Transverse colon (tissue), 3 donors: Measurements from ENCODE around the gene IER5.

Experiments
- CTCF ChIP-seq, 5 experiments: fragments of 200-600 bp in 3 of 5; fragments of 450-650 bp in 2 of 5; sonication (generic) in 3 of 5; IDR thresholded peaks; 1 replicate in 2 of 5; 2 replicates in 3 of 5; pipeline ENCODE4 v1.5.1; 2016 to 2017; ENCODE audit warnings: antibody characterized with exemption in 5 of 5, inconsistent platforms in 3 of 5, mild to moderate bottlenecking in 2 of 5, moderate library complexity in 1 of 5
- POLR2A ChIP-seq: fragments of 450-650 bp; IDR thresholded peaks from one replicate; pipeline ENCODE4 v1.6.1; 2016; ENCODE audit warnings: antibody characterized with exemption, mild to moderate bottlenecking, moderate library complexity

GRCh38 chr1:181089676-181090544 lies 1.4 kb downstream of the IER5 start:
- peak in 2 of 5 experiments; percentile 19 to 24 for TF ChIP-seq CTCF (IDR thresholded peaks at IDR 0.05)
- TF ChIP-seq POLR2A, result peak; percentile 77
